HG03095 (cell line): ENCODE measurements around the gene MED27.
A peak's percentile ranks its signal among the peaks of the same experiment; 100 is the strongest.
"Not testable (repeated sequence)": the region's sequence is repeated elsewhere in the genome, so short reads cannot be mapped to it uniquely, and the experiment has no call there.

Source experiments
- ATAC-seq: cut with Tn5 transposase; IDR thresholded peaks from one replicate; pipeline ENCODE4 v1.9.1; 2021; ENCODE audit warnings: moderate library complexity; ENCODE audit not compliant: unreplicated experiment

The MED27 gene

DNA sequence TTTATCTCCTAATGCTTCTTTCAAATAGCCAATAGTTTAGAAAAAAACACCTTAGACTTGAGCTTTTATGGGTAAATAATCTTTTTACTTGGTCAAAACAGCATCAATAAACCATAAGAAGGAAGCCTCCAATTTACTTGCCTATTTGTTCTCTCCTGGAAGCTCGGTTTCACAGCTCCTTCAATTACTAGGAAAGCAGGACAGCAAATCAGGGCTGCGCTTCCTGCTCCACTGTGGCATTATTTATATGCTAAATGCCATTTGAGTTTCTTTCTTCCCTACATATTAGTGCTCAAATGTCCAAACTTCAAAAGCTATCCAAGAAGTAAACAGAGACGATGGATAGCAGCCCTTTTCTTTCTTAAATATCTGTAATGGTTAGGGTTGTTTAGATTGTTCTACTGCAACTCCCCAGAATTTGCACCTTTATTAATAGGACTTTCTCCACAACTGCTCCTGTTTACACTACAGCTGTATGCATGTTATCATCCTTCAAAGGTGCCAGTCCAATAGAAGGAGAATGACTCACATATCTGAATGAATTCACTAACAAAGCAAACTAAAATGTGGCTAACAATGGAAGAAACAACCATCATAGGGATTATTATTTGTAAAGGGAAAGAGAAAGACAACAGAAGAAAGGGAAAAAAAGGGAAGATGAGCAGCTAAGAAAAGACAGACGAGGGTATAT, 58.7 kb downstream of the MED27 start:
- ATAC-seq = no peak

DNA sequence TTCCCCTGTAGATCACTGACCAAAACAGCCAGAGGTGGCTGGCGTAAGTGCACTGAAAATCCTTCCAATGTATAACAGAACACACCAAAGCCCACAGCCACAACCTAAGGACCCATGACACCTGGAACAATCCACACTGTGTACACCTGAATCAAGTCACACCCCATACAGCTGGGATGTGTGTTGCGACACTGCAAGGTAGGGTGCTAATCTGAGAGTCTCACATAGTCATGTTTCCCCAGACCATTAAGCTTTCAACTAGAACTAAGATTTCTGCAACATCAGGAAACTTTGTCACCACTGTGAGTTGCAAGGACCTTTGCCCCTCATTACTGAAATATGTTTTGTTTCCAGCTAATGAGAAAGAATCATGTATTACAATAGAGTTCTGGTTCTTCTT, 59.4 kb downstream of the MED27 start:
- ATAC-seq = no peak

DNA sequence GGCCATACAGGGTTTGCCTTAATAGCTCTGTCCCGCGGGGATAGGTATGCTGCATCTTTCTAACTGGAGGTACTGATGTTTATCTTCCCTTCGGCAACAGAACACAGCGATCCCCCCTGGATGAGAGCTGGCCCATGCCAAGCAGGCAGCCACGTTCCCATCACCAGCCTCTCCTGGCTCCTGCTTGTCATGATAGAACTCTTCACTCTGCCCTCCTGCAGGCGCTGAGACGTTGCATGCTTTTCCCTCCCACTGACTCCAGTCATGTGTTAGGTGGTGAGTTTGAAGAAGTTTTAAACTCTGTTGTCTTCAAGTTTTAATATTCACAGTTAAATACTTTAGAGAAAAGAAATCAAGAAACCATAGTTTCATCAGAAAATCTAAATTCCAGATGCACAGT, 60.0 kb downstream of the MED27 start:
- ATAC-seq = no peak

DNA sequence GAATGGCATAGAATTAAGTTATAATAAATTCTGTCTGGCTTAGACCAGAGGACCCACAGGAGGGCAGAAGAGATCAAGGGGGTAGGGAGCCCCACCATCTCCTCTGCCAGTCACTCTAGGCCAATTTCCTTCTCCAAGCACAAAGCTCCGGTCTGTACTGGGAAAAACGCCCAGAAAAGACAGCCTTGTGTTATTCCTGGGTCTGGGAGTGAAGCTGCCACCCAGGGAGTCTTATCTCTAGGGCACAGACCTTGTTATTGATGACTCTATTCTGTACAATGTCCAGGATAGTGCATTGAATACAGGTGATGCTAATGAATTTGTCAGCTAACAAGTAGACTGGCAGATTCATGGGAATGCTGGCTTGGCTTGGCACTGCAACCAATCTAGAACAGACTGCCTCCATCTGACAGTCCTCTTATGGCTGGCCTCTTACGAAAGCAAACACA, 60.7 kb downstream of the MED27 start:
- no peak for ATAC-seq

DNA sequence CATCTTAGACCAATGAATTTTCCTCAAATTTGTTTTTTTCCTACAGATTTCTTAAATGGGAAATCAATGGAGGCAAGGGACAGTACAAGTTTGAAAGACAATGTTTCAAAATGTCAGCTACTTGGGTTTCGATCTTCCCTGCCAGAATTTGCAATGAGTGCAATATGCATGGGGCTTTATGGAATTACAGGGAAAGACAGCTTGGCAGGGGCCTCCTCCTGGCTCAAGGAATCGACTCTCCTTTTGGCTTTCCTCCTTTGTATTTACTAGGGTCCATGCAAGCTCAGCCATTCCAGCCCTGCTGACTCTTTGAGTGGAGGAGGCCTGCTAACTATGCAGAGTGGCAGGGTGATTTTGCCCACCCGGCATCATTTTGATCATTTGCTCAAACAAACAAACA, 63.2 kb downstream of the MED27 start:
- ATAC-seq = no peak

DNA sequence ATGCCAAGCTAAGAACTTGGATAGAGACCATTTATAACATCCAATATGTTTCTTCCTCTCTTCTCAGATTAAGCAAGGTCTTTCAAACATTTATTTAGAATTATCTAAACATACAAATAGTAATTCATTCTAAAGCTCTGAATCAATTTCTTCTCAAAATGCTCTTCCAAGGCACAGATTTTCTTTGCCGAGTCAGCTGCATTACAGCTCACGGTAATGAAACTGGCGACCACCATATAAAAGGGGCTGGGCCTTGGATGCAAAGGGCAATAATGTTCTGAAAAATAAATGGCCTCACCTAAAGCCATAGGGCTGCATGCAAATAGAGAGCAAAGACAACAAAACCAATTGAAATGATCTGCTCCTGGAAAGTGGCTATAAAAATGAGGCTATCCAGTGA, 63.8 kb downstream of the MED27 start:
- ATAC-seq = no peak

DNA sequence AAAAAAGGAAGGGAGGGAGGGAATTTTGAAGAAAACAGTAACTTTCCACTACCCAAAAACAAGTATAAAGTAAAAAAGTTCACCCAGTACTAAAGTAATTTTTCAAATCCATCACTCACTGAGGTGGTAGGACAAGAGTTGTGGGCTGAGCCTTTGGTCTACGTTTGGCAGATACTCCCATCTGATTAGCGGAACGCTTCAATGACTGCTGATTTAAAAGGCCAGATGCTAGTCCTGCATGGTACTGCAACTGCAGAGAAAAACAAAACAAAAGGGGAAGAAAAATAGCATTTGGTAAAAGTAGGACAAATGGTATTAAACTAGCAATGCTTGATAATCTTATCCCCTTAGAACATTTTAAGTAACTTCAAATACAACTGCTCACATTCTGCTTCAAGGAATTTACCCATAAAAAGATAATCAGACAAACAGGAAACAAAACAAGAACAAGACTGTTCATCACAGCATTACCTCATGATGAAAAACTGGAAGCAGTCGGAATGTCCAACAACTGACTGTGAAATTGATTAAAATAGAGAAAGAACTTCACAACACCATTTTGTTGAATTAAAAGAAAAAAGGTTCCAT, 65.4 kb downstream of the MED27 start:
- ATAC-seq = no peak

DNA sequence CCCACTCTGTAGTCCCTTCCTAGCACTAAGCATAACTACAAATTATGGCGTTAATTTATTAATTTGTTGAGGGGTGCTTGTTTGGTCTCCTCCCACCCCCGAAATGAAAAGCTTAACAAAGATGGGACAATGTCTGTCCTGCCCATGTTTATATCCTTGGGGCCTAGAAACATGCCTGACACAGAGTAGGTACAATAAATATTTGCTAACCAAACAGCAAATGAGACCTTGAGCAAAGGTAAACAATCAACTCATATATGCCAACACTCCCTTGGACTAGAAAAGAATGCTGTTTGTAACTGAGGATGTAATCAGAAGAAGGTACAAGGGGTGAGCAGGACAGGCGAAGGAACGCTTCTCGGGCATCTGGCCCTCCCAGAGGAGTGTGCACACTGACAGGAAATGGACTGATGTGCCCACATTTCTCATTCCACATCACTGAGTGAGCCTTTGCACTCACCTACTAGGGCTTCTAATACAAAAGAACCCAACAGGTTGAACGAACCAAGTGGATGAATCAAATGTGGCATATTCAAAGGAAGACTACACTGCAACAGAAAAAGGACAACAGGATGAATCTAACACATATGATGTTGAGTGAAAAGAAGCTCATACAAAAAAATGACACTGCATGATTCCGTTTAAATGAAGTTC, 66.8 kb downstream of the MED27 start:
- no peak for ATAC-seq

DNA sequence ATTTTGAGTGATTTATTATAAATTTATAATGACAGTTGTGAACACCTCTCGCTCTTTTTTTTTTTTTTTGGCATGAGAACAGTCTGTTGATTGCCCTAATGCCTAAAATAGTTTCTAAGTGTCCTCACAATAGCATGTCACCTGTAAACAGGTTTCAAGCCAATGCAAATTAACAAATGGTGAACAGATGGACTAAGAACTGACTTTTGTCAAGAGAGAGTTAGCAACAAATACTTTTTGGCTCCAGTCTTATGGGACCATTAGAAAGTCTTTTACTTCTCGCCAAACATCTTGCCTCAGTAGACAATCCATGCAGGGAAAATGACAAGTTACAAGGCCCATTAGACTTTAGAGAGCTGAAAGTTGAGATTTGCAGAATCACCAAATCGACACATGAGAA, 67.8 kb downstream of the MED27 start:
- no peak for ATAC-seq

DNA sequence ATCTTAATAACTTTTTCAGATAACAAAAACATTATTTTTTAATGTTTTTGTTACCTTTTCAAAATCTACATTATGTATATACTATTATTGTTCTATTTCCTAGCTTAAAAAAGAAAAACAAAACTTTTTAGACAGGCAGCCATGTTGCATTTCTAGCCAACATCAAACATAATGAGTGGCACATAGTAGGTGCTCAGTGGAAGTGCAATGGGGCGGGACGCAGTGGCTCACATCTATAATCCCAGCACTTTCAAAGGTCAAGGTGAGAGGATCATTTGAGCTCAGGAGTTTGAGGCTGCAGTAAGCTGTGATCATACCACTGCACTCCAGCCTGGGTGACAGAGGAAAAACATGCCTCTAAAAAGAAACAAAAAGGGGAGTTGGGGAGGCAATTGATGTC, 68.4 kb downstream of the MED27 start:
- no peak for ATAC-seq

DNA sequence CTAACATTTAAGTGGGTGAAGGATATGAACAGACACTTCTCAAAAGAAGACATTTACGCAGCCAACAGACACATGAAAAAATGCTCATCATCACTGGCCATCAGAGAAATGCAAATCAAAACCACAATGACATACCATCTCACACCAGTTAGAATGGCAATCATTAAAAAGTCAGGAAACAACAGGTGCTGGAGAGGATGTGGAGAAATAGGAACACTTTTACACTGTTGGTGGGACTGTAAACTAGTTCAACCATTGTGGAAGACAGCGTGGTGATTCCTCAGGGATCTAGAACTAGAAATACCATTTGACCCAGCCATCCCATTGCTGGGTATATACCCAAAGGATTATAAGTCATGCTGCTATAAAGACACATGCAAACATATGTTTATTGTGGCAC, 69.5 kb downstream of the MED27 start:
- ATAC-seq = not testable (repeated sequence)

DNA sequence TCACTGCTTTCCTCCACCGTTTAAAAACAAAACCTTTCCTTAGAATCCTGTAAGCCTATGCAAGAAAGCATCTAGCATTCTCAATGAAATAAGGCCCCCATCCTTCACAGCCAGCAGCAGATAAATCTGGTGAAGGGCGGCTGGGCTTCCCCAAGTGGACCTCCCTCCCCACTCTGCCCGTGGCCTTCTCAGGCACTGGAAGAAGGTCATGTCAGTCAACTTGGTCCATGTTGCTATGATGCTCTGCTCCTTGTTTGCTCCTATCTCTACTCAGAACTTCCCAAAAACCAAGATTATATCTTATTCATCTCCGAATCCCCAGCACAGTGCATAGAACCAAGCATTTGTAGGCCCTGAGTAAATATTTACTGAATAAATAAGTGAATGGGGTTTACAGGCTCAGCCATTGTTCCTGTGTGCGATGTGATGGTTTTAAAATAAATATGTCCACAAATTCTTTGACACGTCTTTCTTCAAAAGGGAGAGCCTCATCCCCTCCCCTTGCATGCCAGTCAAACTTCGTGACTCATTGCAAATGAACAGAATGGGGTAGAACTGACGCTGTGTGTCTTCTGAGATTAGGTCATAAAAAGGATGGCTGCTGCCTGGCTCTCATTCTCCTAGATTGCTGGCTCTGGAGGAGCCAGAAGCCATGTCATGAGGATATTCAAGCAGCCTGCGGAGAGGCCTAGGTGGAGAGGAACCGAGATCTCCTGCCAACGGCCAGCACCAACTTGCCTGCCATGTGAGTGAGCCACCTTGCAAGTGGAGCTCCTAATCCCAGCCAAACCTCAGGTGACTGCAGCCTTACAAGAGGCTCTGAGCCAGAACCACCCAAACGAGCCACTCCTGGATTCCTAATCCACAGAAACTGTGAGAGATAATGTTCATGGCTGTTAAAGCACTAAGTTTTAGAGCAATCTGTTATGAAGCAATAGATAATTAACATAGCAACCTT, 70.5 kb downstream of the MED27 start:
- no peak for ATAC-seq

DNA sequence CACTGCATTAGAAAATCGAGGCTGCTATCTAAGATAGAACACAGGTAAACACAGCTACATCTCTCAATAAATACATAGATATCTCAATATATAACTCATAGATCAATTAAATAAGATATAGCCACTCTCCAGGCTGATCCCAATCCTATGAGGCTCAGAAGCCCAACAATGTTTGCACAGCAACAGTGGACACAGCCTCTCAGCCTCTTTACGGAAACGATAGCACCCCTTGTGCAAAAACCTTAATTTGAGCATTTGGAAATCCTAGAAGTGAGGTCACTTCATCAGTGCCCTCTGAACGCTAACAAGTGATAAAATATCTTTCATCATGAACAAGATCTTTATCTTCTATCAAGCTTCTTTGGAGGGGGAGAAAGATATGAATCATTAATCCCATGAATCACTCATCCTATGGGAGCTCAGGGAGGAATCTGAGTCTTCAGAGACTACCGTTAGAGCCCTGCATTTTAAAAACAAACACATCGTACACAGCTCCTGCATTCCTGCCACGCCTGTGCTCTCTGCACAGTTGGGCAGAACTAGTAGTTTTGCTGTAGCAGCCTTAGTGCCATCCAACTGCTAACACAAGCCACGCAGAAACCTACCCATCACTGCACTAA, 71.4 kb downstream of the MED27 start:
- ATAC-seq = no peak

DNA sequence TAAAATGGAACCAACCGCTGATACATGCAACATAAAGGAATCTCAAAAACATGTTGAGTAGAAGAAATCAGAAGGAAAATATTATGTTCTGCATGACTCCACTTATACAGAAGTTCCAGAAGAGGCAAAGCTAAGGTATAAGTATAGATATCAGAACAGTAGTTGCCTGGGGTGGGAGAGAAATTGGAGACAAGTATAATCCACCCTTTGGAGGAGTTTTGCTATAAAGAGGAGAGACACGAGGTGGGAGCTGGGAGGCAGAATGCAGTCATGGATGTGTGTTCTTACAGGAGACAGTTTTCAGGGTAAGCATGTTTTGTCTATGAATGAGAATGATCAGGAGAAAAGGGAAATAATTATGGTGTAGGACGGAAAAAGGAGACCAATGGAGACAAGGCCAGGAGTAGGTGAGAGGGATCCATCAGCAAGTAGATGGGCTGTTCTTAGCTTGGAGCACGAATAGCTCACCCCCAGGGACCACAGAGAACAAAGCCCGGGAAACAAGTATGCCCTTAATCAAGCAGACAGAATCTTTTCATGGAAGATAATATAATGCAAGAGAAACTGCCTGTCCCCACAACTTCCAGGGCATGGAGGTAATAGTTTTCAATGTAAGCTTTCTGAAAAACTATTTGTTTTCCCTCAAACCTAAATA, 72.2 kb downstream of the MED27 start:
- no peak for ATAC-seq

DNA sequence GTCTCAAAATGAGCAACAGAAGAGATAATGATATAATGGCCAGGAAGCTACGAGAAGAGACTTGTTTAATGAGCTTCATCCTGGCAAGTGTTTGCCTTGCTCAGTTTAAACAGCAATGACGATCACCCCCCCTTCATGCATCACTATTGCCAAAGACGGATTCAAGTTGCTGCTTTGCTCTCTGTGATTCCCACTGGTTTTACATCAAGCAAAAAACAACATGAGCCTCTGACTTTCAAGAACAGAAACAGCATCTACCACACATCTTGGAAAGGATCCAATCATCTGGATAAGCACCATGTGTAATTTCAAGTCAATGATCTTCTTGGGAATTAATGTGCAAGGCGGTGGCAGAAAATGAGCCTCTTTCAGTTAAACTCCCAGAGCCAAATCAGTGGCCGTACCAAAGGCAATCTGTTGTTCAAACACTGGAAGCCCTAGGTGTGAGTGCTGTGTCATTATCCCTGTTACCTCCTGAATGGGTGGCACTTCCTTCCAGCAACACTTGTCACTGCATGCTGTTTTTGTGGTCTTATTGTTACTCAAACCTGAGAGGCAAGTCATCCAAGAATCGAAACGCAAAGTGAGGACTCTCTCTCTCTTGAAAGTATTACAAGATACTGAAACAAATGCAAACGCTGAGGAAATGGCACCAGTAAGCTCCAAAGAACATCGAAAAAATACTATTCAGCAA, 72.8 kb downstream of the MED27 start:
- ATAC-seq = peak; percentile 87

DNA sequence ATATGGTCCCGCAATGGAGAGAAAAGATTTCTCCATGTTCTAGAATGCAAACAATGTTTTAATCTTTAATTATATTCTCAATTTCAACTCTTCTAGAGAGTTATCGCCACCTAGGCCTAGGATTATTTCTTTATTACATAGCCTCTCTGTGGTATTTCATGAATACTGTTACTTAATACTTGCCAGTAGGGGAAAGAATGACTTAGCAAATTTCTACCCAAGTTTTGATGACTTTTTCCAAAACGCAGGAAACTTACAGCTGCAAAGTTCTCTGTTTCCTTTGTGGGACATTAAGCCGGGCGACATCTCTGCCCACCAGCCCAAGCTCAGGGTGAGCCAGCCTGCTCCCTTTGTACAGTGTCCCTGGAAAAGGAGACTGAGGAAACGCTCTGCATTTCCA, 73.8 kb downstream of the MED27 start:
- ATAC-seq = no peak

DNA sequence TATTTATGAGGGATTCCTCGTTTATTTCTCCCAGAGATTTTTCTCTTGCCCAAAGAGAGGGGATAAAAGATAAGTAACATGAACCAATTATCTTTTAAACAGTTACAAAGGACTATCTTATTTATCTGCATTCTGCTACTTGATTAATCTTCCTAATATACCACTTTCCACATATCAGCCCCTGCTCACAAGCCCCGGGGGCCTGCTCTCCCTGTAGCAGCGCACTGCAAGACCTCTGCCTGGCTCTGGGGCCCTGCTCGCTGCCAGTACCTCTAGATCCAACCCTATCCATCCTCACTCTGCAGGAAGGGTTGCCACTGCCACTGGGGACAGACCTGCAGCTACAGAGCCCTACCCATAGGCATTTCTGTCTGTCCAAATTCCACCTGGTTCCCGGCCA, 75.3 kb downstream of the MED27 start:
- ATAC-seq = no peak

DNA sequence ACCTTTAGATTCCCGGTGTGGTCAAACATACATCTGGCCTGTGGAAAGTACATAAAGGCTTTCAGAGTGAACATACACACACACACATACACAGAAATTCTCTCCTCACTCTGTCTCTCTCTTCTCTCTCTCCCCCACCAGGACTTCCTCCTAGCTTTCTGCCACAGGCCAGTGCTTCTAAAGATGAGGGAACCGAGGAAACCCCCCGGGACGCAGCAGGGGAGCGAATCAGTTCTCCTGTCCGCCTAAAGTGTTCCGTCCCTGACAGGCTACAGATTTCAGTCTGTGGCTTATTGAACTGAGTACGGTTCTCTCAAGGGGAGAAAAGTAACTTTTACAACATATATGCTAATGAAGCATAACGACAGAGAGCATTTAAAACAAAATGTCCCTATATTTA, 75.8 kb downstream of the MED27 start:
- ATAC-seq = no peak

DNA sequence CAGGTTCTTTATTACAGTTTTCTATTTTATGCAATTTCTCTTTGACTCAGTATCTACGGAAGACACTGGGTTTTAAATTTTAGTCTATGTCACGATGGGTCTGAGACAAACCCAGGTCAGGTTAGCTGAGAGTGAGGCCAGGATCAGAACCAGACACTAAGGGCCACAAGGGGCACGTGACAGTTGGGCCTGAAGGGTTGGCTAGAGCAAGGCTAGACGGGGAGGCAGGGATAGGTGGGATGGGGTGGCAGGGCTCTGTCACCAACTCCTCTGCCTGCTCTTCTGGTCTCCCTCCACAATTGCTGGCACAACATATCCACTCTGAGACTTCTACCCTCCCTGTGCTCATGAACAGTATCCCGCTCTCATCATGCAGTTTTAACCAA, 76.4 kb downstream of the MED27 start:
- no peak for ATAC-seq
